Adipose tissue (tissue), 3 donors: ENCODE results near the gene ZDHHC11. TPM values are rescaled to one million over a fixed set of nuclear protein-coding genes. Genes with fewer than 3 reads are reported as not detected.

Experiments used
- H3K27ac ChIP-seq: one replicate; pipeline ENCODE4 v1.5.1; 2013; ENCODE audit warnings: low read depth, low read length
- WGBS, 3 donors: extraction: QIAGEN DNeasy Blood & Tissue Kit; methylation state at CpG; one replicate each; pipeline ENCODE4 v1.1.7; 2013; 5-methylcytosine and 5-hydroxymethylcytosine counted together
- polyA plus RNA-seq, 3 donors: library from polyadenylated mRNA; stranded (reverse); fragments of 200-250 nt; gene quantifications; one replicate each; pipeline ENCODE4 v1.2.3, GENCODE V29; 2013
- donor health status: healthy with polysubstance abuse.
- donor health status: Bipolar disorder and iron deficiency.
- donor health status: healthy.

ZDHHC11 gene
- 1 to 10 TPM; 3.1 to 5.1 (median 4.4) TPM for polyA plus RNA-seq

- no peak within 1 kb of the TSS for H3K27ac ChIP-seq
- whole genome bisulfite sequencing, 3 donors: 51 to 70% (median 54%) methylated on average over 27 of the region's 27 CpGs
Measured at GRCh38 chr5:850511-851006, at the start of gene ZDHHC11. TSS of gene ZDHHC11 (minus strand) at chr5:850986. CDS start at chr5:850602, 384 bp downstream.

GRCh38 chr5:893711-894110 lies 42.9 kb upstream of the ZDHHC11 start:
- H3K27ac ChIP-seq: no peak overlapping the region
- 57 to 93% (median 88%) methylated on average over 9 of the region's 9 CpGs for WGBS, 3 donors

GRCh38 chr5:893137-893506 lies 42.3 kb upstream of the ZDHHC11 start:
- H3K27ac ChIP-seq: no peak overlapping the region
- WGBS, 3 donors: 1 to 2% (median 2%) methylated on average over 22 to 31 of the region's 31 CpGs

- WGBS, 3 donors: 0% methylated on average over 73 to 91 of the region's 91 CpGs
- no peak within 1 kb of the TSS for H3K27ac ChIP-seq
Measured at GRCh38 chr5:892394-893136, 41.8 kb upstream of the ZDHHC11 start, which contains the start of the genes BRD9 and TRIP13. TSS of gene BRD9 (minus strand) at chr5:892801. CDS start at chr5:892657, 144 bp downstream. TSS of gene TRIP13 (plus strand) at chr5:892884. CDS start at chr5:892999, 115 bp downstream.

- 10 to 15% (median 14%) methylated on average over 24 to 25 of the region's 25 CpGs for WGBS, 3 donors
- no peak overlapping the region for H3K27ac ChIP-seq
Measured at GRCh38 chr5:891837-892393, 41.1 kb upstream of the ZDHHC11 start.

- no peak overlapping the region for H3K27ac ChIP-seq
Measured at GRCh38 chr5:891117-891836, 40.5 kb upstream of the ZDHHC11 start.

GRCh38 chr5:889075-889710 lies 38.4 kb upstream of the ZDHHC11 start:
- no peak overlapping the region for H3K27ac ChIP-seq
- 92 to 95% (median 95%) methylated on average over 15 of the region's 15 CpGs for WGBS, 3 donors

More at GRCh38 chr5:891117-891836, 40.5 kb upstream of the ZDHHC11 start:
- WGBS, 3 donors: 73 to 85% (median 74%) methylated on average over 34 of the region's 34 CpGs

- H3K27ac ChIP-seq: no peak overlapping the region
- 88 to 93% (median 92%) methylated on average over 11 of the region's 11 CpGs for WGBS, 3 donors
Measured at GRCh38 chr5:888638-889035, 37.9 kb upstream of the ZDHHC11 start.

- 78 to 89% (median 83%) methylated on average over 14 of the region's 14 CpGs for WGBS, 3 donors
- no peak overlapping the region for H3K27ac ChIP-seq
Measured at GRCh38 chr5:887947-888637, 37.3 kb upstream of the ZDHHC11 start.

- WGBS, 3 donors: 90 to 94% (median 93%) methylated on average over 26 of the region's 26 CpGs
- no peak overlapping the region for H3K27ac ChIP-seq
Measured at GRCh38 chr5:886716-887325, 36.0 kb upstream of the ZDHHC11 start.

- WGBS, 3 donors: 90 to 93% (median 93%) methylated on average over 13 of the region's 13 CpGs
Measured at GRCh38 chr5:886036-886435, 35.2 kb upstream of the ZDHHC11 start.

GRCh38 chr5:885529-885928 lies 34.7 kb upstream of the ZDHHC11 start:
- 83 to 89% (median 84%) methylated on average over 13 of the region's 13 CpGs for WGBS, 3 donors
- no peak overlapping the region for H3K27ac ChIP-seq

More at GRCh38 chr5:886036-886435, 35.2 kb upstream of the ZDHHC11 start:
- H3K27ac ChIP-seq: no peak overlapping the region

- H3K27ac ChIP-seq: no peak overlapping the region
- 85 to 93% (median 92%) methylated on average over 18 of the region's 18 CpGs for WGBS, 3 donors
Measured at GRCh38 chr5:885127-885442, 34.3 kb upstream of the ZDHHC11 start.

- WGBS, 3 donors: 91 to 92% (median 92%) methylated on average over 16 of the region's 16 CpGs
- no peak overlapping the region for H3K27ac ChIP-seq
Measured at GRCh38 chr5:884345-885126, 33.8 kb upstream of the ZDHHC11 start.

GRCh38 chr5:883475-884181 lies 32.8 kb upstream of the ZDHHC11 start:
- WGBS, 3 donors: 94 to 96% (median 95%) methylated on average over 29 of the region's 29 CpGs

More at GRCh38 chr5:883475-884181, 32.8 kb upstream of the ZDHHC11 start:
- H3K27ac ChIP-seq: no peak overlapping the region
